ENCODE measurements around the gene ARMC2.

Gene ARMC2

DNA sequence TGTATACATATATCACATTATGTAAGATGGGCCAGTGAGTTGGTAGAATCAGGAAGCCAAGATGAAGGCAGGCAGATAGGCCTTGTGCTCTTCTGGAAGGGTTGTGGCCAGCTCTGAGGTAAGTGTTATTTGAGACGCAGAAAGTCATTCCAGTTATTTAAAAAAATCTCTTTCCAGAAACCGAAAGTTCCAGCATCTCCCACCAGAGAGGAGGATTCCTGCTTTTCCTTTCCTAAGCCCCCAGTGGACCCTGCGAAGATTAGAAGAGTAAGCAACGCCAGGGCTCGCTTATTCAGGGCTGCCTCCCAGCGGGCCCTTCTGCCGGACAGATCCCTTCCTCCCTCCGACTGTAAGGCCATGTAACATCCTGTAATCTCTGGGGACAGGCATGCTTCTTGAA, 20.4 kb downstream of the ARMC2 start:
- Histone ChIP-seq H3K27ac (ENCODE audit: low read depth, low read length) (no peak overlapping the region), H3K27me3 (ENCODE audit: control insufficient read depth, low read length) (no peaks in the 10 kb centered on the region), H3K4me2 (ENCODE audit: low read length) (no peak overlapping the region), H3K9me2 (replicated peaks; ENCODE audit: control insufficient read depth, low read length) (no peaks in the 10 kb centered on the region), H4K20me1 (ENCODE audit: control insufficient read depth, insufficient read depth, low read depth, low read length) (no peaks in the 10 kb centered on the region), H3K4me1 (ENCODE audit: control insufficient read depth, low read length) (no peaks in the 10 kb centered on the region), H3K36me3 (ENCODE audit: control insufficient read depth, low read length) (no peaks in the 10 kb centered on the region), H3F3A (ENCODE audit: control insufficient read depth, insufficient read depth) (no peaks in the 10 kb centered on the region), H3K4me3 (ENCODE audit: low read length) (no peak overlapping the region), H3K9me3 (ENCODE audit: control insufficient read depth, insufficient read depth, low read length) (no peaks in the 10 kb centered on the region), H3K79me2 (ENCODE audit: control insufficient read depth, low read length) (no peaks in the 10 kb centered on the region)
- TF ChIP-seq, protein P1, sequence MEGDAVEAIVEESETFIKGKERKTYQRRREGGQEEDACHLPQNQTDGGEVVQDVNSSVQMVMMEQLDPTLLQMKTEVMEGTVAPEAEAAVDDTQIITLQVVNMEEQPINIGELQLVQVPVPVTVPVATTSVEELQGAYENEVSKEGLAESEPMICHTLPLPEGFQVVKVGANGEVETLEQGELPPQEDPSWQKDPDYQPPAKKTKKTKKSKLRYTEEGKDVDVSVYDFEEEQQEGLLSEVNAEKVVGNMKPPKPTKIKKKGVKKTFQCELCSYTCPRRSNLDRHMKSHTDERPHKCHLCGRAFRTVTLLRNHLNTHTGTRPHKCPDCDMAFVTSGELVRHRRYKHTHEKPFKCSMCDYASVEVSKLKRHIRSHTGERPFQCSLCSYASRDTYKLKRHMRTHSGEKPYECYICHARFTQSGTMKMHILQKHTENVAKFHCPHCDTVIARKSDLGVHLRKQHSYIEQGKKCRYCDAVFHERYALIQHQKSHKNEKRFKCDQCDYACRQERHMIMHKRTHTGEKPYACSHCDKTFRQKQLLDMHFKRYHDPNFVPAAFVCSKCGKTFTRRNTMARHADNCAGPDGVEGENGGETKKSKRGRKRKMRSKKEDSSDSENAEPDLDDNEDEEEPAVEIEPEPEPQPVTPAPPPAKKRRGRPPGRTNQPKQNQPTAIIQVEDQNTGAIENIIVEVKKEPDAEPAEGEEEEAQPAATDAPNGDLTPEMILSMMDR (IDR thresholded peaks at IDR 0.05; ENCODE audit: low read depth, low read length, poor library complexity, severe bottlenecking) = no peak
- TF ChIP-seq EZH2phosphoT487 (IDR thresholded peaks at IDR 0.05; ENCODE audit: borderline replicate concordance, low read length) = no peak

DNA sequence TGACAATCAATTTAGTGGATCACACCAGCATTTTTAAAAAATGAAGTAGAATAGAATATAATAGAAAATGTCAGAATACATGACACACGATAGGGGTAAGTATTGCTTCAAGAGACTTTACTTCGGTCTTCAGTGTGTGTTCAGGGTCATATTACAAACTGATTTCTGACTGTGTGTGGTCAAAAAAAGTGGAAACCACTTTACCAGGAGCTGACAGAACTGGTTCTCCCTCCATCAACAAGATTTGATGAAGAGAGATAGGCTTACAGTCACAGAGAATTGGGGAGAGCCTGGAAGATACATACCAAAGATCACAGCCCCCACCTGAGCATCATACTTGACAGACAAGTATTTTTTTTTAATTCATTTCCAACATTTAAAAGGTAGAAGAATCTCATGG, 21.7 kb downstream of the ARMC2 start:
- H3K27me3 ChIP-seq (ENCODE audit: control insufficient read depth, low read length) = no peaks in the 10 kb centered on the region
- no peak overlapping the region for H3K4me2 ChIP-seq (ENCODE audit: low read length)
- H3K9me3 ChIP-seq (ENCODE audit: control insufficient read depth, insufficient read depth, low read length) = no peaks in the 10 kb centered on the region
- no peaks in the 10 kb centered on the region for H3F3A ChIP-seq (ENCODE audit: control insufficient read depth, insufficient read depth)
- TF ChIP-seq EZH2phosphoT487 (IDR thresholded peaks at IDR 0.05; ENCODE audit: borderline replicate concordance, low read length) = no peak
- TF ChIP-seq, protein P1 (IDR thresholded peaks at IDR 0.05; ENCODE audit: low read depth, low read length, poor library complexity, severe bottlenecking) = no peak
- H4K20me1 ChIP-seq (ENCODE audit: control insufficient read depth, insufficient read depth, low read depth, low read length) = no peaks in the 10 kb centered on the region
- H3K79me2 ChIP-seq (ENCODE audit: control insufficient read depth, low read length) = no peaks in the 10 kb centered on the region
- no peaks in the 10 kb centered on the region for H3K4me1 ChIP-seq (ENCODE audit: control insufficient read depth, low read length)
- no peaks in the 10 kb centered on the region for H3K9me2 ChIP-seq (replicated peaks; ENCODE audit: control insufficient read depth, low read length)
- no peak overlapping the region for H3K27ac ChIP-seq (ENCODE audit: low read depth, low read length)
- H3K4me3 ChIP-seq (ENCODE audit: low read length) = no peak overlapping the region
- no peaks in the 10 kb centered on the region for H3K36me3 ChIP-seq (ENCODE audit: control insufficient read depth, low read length)

DNA sequence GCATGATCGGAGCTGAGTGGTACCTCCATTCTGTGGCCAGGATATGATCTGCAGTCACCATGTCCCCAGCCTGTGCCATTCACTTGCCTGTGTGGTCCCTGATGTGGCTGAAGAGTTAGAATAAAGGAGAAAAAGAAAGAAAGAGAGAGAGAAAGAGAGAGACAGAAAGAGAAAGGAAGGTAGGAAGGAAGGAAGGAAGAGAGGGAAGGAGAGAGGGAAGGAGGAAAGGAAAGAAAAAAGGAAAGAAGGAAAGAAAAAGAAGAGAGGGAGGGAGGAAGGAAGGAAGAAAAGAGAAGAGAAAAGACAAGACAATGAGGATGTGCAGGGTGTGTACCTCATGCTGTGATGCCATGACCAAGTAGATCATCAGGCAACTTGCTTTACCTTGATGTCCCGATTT, 22.1 kb downstream of the ARMC2 start:
- Histone ChIP-seq H3K9me3 (ENCODE audit: control insufficient read depth, insufficient read depth, low read length) (no peaks in the 10 kb centered on the region), H3K79me2 (ENCODE audit: control insufficient read depth, low read length) (no peaks in the 10 kb centered on the region), H3F3A (ENCODE audit: control insufficient read depth, insufficient read depth) (no peaks in the 10 kb centered on the region), H4K20me1 (ENCODE audit: control insufficient read depth, insufficient read depth, low read depth, low read length) (no peaks in the 10 kb centered on the region), H3K4me1 (ENCODE audit: control insufficient read depth, low read length) (no peaks in the 10 kb centered on the region), H3K27ac (ENCODE audit: low read depth, low read length) (no peak overlapping the region), H3K27me3 (ENCODE audit: control insufficient read depth, low read length) (no peaks in the 10 kb centered on the region), H3K4me3 (ENCODE audit: low read length) (no peak overlapping the region), H3K9me2 (replicated peaks; ENCODE audit: control insufficient read depth, low read length) (no peaks in the 10 kb centered on the region), H3K36me3 (ENCODE audit: control insufficient read depth, low read length) (no peaks in the 10 kb centered on the region), H3K4me2 (ENCODE audit: low read length) (no peak overlapping the region)
- TF ChIP-seq, protein P1 (IDR thresholded peaks at IDR 0.05; ENCODE audit: low read depth, low read length, poor library complexity, severe bottlenecking) = no peak
- TF ChIP-seq EZH2phosphoT487 (IDR thresholded peaks at IDR 0.05; ENCODE audit: borderline replicate concordance, low read length) = no peak

DNA sequence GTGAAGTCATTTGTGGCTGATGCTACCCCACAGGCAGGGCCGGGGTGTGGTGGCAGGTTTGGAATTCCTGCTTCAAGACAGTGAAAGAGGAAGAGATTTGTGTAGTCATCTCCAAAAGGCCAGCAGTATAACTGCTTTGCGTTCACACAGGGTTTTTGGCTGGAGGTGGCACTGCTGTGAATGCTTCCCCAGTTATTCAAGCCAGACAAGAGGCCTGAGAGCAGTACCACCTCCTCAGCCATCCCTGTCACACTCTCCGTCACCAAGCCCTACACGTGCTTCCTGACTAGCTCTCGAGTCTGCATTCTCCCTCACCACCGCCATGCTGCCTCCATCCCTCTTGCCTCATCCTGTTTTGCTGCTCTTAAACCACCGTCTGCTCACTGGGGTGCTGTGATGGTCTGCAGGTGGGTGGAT, 23.9 kb downstream of the ARMC2 start:
- Histone ChIP-seq H3K27me3 (ENCODE audit: control insufficient read depth, low read length) (no peaks in the 10 kb centered on the region; the same call in 1 of the 2 replicates), H3K27ac (ENCODE audit: low read depth, low read length) (no peak overlapping the region), H3K79me2 (ENCODE audit: control insufficient read depth, low read length) (no peaks in the 10 kb centered on the region), H3K4me1 (ENCODE audit: control insufficient read depth, low read length) (no peaks in the 10 kb centered on the region), H3K4me2 (ENCODE audit: low read length) (no peak overlapping the region), H3K9me3 (ENCODE audit: control insufficient read depth, insufficient read depth, low read length) (no peaks in the 10 kb centered on the region), H3F3A (ENCODE audit: control insufficient read depth, insufficient read depth) (no peaks in the 10 kb centered on the region), H4K20me1 (ENCODE audit: control insufficient read depth, insufficient read depth, low read depth, low read length) (no peaks in the 10 kb centered on the region), H3K36me3 (ENCODE audit: control insufficient read depth, low read length) (no peaks in the 10 kb centered on the region), H3K4me3 (ENCODE audit: low read length) (no peak overlapping the region), H3K9me2 (replicated peaks; ENCODE audit: control insufficient read depth, low read length) (no peaks in the 10 kb centered on the region)
- TF ChIP-seq, protein P1 (IDR thresholded peaks at IDR 0.05; ENCODE audit: low read depth, low read length, poor library complexity, severe bottlenecking) = no peak
- no peak for TF ChIP-seq EZH2phosphoT487 (IDR thresholded peaks at IDR 0.05; ENCODE audit: borderline replicate concordance, low read length)

Measured in DOHH2 (cell line).